HCT116 (cell line): ENCODE data around the gene GOLPH3L.

Source experiments
- CBX3 ChIP-seq: IDR thresholded peaks from 2 replicates; pipeline ENCODE4 v1.6.1; 2012; ENCODE audit warnings: low read depth
- CTCF ChIP-seq, 3 experiments: fragments of 200-600 bp in 1 of 3; sonication (generic) in 1 of 3; IDR thresholded peaks in 2 of 3; conservative IDR thresholded peaks in 1 of 3; 2 replicates each; pipeline ENCODE4 v1.5.1; 2012 to 2017; ENCODE audit warnings: low read depth in 2 of 3, low read length in 2 of 3, antibody characterized with exemption in 1 of 3, borderline replicate concordance in 1 of 3, control low read depth in 1 of 3, mild to moderate bottlenecking in 1 of 3, mixed read lengths in 1 of 3, mixed run types in 1 of 3, moderate library complexity in 1 of 3; ENCODE audit not compliant: insufficient read depth in 1 of 3
- EGR1 ChIP-seq: IDR thresholded peaks from 2 replicates; pipeline ENCODE4 v1.6.1; 2012; ENCODE audit warnings: low read depth
- ELF1 ChIP-seq: IDR thresholded peaks from 2 replicates; pipeline ENCODE4 v1.6.1; 2012; ENCODE audit warnings: low read depth, borderline replicate concordance
- POLR2AphosphoS5 ChIP-seq: IDR thresholded peaks from 2 replicates; pipeline ENCODE4 v1.6.1; 2011; ENCODE audit warnings: mild to moderate bottlenecking, low read depth, low read length, moderate library complexity
- SIN3A ChIP-seq: IDR thresholded peaks from 2 replicates; pipeline ENCODE4 v1.6.1; 2012; ENCODE audit warnings: low read depth
- TCF7L2 ChIP-seq: IDR thresholded peaks from 2 replicates; pipeline ENCODE4 v1.7.0; 2011; ENCODE audit warnings: borderline replicate concordance, inconsistent platforms; ENCODE audit not compliant: insufficient read depth, insufficient read length; ENCODE audit errors: extremely low read depth
- TF ChIP-seq, protein P1 (sequence below): IDR thresholded peaks from 2 replicates; pipeline ENCODE4 v1.6.1; 2012

GRCh38 chr1:150660584-150660983 is 36.4 kb downstream of the GOLPH3L start:
- TF ChIP-seq TCF7L2 (no peak), CBX3 (no peak), SIN3A (no peak), ELF1 (no peak), POLR2AphosphoS5 (no peak), EGR1 (no peak), CTCF (IDR thresholded peaks at IDR 0.05 in 2 of 3, conservative IDR thresholded peaks at IDR 0.05 in 1 of 3; ENCODE audit: borderline replicate concordance in 1 of 3, insufficient read depth in 1 of 3, low read depth in 2 of 3, low read length in 2 of 3) (no peak)
- TF ChIP-seq, protein P1, sequence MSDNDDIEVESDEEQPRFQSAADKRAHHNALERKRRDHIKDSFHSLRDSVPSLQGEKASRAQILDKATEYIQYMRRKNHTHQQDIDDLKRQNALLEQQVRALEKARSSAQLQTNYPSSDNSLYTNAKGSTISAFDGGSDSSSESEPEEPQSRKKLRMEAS, result no peak
